Activated CD8-positive, alpha-beta memory T cell treated with anti-CD3 and anti-CD28 coated beads, Interleukin-2, amount 50 U/mL, for 4 hours (primary cell): Measurements from ENCODE around the gene GBGT1.
"Not testable (repeated sequence)": the region's sequence is repeated elsewhere in the genome, so short reads cannot be mapped to it uniquely, and the experiment has no call there.

Experiments used
- DNase-seq: peaks from one replicate; pipeline ENCODE4 v3.0.0-alpha.2; 2020

The GBGT1 gene

GRCh38 chr9:133194597-133194996, 30.9 kb upstream of the GBGT1 start:
- no peak for DNase-seq

GRCh38 chr9:133191989-133192388, 28.3 kb upstream of the GBGT1 start:
- no peak for DNase-seq

- DNase-seq: no peak
These were observed 26.1 kb upstream of the GBGT1 start for GRCh38 chr9:133189826-133190225.

- no peak for DNase-seq
These were observed 25.1 kb upstream of the GBGT1 start for GRCh38 chr9:133188843-133189180.

- DNase-seq: no peak
These were observed 24.5 kb upstream of the GBGT1 start for GRCh38 chr9:133188006-133188842.

GRCh38 chr9:133187561-133188005, 23.9 kb upstream of the GBGT1 start:
- no peak for DNase-seq

- no peak for DNase-seq
These were observed 23.0 kb upstream of the GBGT1 start for GRCh38 chr9:133186736-133187135.

- no peak for DNase-seq
These were observed 21.3 kb upstream of the GBGT1 start for GRCh38 chr9:133184971-133185370.

- DNase-seq: no peak
These were observed 18.4 kb upstream of the GBGT1 start for GRCh38 chr9:133182151-133182550.

GRCh38 chr9:133181561-133181960, 17.8 kb upstream of the GBGT1 start:
- DNase-seq: no peak

GRCh38 chr9:133180953-133181352, 17.2 kb upstream of the GBGT1 start:
- no peak for DNase-seq

GRCh38 chr9:133173056-133173455, 9.3 kb upstream of the GBGT1 start:
- DNase-seq: no peak

- no peak for DNase-seq
These were observed 7.6 kb upstream of the GBGT1 start for GRCh38 chr9:133171161-133171961.

- DNase-seq: no peak
These were observed 7.0 kb upstream of the GBGT1 start for GRCh38 chr9:133170716-133171115.

- not testable (repeated sequence) for DNase-seq
These were observed 6.0 kb upstream of the GBGT1 start for GRCh38 chr9:133169687-133170086.

GRCh38 chr9:133169102-133169501, 5.4 kb upstream of the GBGT1 start:
- DNase-seq: no peak

- no peak for DNase-seq
These were observed 4.7 kb upstream of the GBGT1 start for GRCh38 chr9:133168432-133168831.

GRCh38 chr9:133167769-133168168, 4.1 kb upstream of the GBGT1 start:
- DNase-seq: no peak

- DNase-seq: no peak
These were observed 3.5 kb upstream of the GBGT1 start for GRCh38 chr9:133167096-133167730.

- no peak for DNase-seq
These were observed 2.7 kb upstream of the GBGT1 start for GRCh38 chr9:133166392-133166791.

GRCh38 chr9:133165452-133165730, 1.7 kb upstream of the GBGT1 start:
- DNase-seq: no peak

- DNase-seq: no peak
These were observed 477 bp upstream of the GBGT1 start for GRCh38 chr9:133164191-133164590.

- DNase-seq: no peak
These were observed 732 bp downstream of the GBGT1 start for GRCh38 chr9:133162861-133163503.
